HG03175 (cell line): ENCODE results near the gene NKD2.

Experiments used
- ATAC-seq: cut with Tn5 transposase; IDR thresholded peaks from one replicate; pipeline ENCODE4 v1.9.1; 2021; ENCODE audit warnings: mild to moderate bottlenecking, moderate library complexity; ENCODE audit not compliant: unreplicated experiment

The NKD2 gene

GRCh38 chr5:978693-979092, 29.9 kb upstream of the NKD2 start:
- ATAC-seq, result no peak

GRCh38 chr5:979100-979817, 29.3 kb upstream of the NKD2 start:
- no peak for ATAC-seq

- no peak for ATAC-seq
These were observed 28.5 kb upstream of the NKD2 start for GRCh38 chr5:980001-980588.

- ATAC-seq, result no peak
These were observed 27.6 kb upstream of the NKD2 start for GRCh38 chr5:980966-981365.

- ATAC-seq, result no peak
These were observed 27.1 kb upstream of the NKD2 start for GRCh38 chr5:981456-981855.

- no peak for ATAC-seq
These were observed 26.0 kb upstream of the NKD2 start for GRCh38 chr5:982377-983237.

GRCh38 chr5:983238-983524, 25.4 kb upstream of the NKD2 start:
- ATAC-seq, result no peak

- no peak for ATAC-seq
These were observed 25.0 kb upstream of the NKD2 start for GRCh38 chr5:983568-983967.

- ATAC-seq, result no peak
These were observed 23.8 kb upstream of the NKD2 start for GRCh38 chr5:984774-985173.

- no peak for ATAC-seq
These were observed 20.8 kb upstream of the NKD2 start for GRCh38 chr5:987761-988160.

GRCh38 chr5:988322-988721, 20.3 kb upstream of the NKD2 start:
- ATAC-seq, result no peak

GRCh38 chr5:989961-990530, 18.6 kb upstream of the NKD2 start:
- ATAC-seq, result no peak

- ATAC-seq, result no peak
These were observed 16.9 kb upstream of the NKD2 start for GRCh38 chr5:991472-992267.

- no peak for ATAC-seq
These were observed 14.4 kb upstream of the NKD2 start for GRCh38 chr5:994272-994607.

- ATAC-seq, result no peak
These were observed 13.8 kb upstream of the NKD2 start for GRCh38 chr5:994821-995220.

- ATAC-seq, result no peak
These were observed 13.3 kb upstream of the NKD2 start for GRCh38 chr5:995318-995717.

GRCh38 chr5:997001-997474, 11.6 kb upstream of the NKD2 start:
- ATAC-seq, result no peak

- ATAC-seq, result no peak
These were observed 10.9 kb upstream of the NKD2 start for GRCh38 chr5:997711-998110.

- no peak for ATAC-seq
These were observed 10.2 kb upstream of the NKD2 start for GRCh38 chr5:998246-999031.

GRCh38 chr5:999032-999501, 9.5 kb upstream of the NKD2 start:
- no peak for ATAC-seq
